IPS-20b (cell line): ENCODE results near the gene NBPF12.
"Not testable (repeated sequence)": the region's sequence is repeated elsewhere in the genome, so short reads cannot be mapped to it uniquely, and the experiment has no call there.

Experiments
- H3K27ac ChIP-seq: one replicate; pipeline ENCODE4 v1.5.1; 2013; ENCODE audit warnings: low read length
- H3K27me3 ChIP-seq: 2 replicates; pipeline ENCODE4 v1.6.1; 2013; ENCODE audit warnings: mild to moderate bottlenecking, low read length, inconsistent platforms; ENCODE audit not compliant: insufficient read depth
- H3K36me3 ChIP-seq: 2 replicates; pipeline ENCODE4 v1.6.1; 2013; ENCODE audit warnings: low read depth, mild to moderate bottlenecking, inconsistent platforms, low read length, moderate library complexity; ENCODE audit not compliant: insufficient read depth
- H3K4me1 ChIP-seq: 2 replicates; pipeline ENCODE4 v1.6.1; 2013; ENCODE audit warnings: mild to moderate bottlenecking, control low read depth, inconsistent platforms, low read length, moderate library complexity; ENCODE audit not compliant: insufficient read depth
- H3K4me3 ChIP-seq: 2 replicates; pipeline ENCODE4 v1.5.1; 2013; ENCODE audit warnings: mild to moderate bottlenecking, low read length, inconsistent platforms
- H3K9ac ChIP-seq: 2 replicates; pipeline ENCODE4 v1.6.1; 2013; ENCODE audit warnings: low read depth, mild to moderate bottlenecking, inconsistent platforms, low read length, moderate library complexity
- H3K9me3 ChIP-seq: 2 replicates; pipeline ENCODE4 v1.6.1; 2013; ENCODE audit warnings: mild to moderate bottlenecking, low read depth, low read length, inconsistent platforms; ENCODE audit not compliant: insufficient read depth

The NBPF12 gene

DNA sequence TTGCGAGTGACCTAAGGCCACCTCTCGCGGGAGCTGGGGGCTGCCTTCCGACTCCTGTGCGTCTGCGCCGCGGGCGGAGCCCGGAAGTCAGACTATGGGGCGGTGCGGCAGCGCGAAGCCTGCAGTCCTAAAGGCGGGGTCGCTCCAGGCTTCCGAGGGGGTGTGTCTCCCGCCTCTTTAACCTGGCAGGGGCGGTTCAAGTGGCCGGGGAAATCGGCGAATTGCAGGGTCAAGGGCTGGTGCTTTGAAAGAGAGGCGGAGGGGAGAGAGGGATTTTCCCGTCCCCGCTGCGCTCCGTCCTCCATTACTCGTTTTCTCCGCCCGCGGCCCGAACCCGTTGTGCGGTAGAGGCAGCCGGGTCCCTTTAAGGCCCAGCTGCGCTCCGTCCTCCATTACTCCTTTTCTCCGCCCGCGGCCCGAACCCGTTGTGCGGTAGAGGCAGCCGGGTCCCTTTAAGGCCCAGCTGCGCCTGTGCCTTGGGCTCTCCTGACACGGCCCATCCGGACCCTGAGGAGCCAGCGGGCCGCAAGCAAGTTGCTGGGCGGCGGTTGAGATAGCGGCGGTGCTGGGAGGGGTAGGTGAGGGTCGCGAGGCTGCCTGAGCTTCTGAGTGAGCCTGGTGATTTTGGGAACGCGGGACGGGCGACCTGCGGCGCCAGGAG lies at the start of gene NBPF12:
Gene NBPF12, plus strand, starts transcription at position 83 of the 661 bp plus-strand sequence. CDS start 21,820 bp downstream, outside the sequence.
- H3K36me3 ChIP-seq, H3K4me1 ChIP-seq, H3K27me3 ChIP-seq, H3K9me3 ChIP-seq: not testable (repeated sequence)
- Histone ChIP-seq H3K4me3 (peak within 1 kb of the TSS; percentile 72; the same call in 1 of the 2 replicates), H3K27ac (peak within 1 kb of the TSS; percentile 71), H3K9ac (peak within 1 kb of the TSS; percentile 74; the same call in 1 of the 2 replicates)

DNA sequence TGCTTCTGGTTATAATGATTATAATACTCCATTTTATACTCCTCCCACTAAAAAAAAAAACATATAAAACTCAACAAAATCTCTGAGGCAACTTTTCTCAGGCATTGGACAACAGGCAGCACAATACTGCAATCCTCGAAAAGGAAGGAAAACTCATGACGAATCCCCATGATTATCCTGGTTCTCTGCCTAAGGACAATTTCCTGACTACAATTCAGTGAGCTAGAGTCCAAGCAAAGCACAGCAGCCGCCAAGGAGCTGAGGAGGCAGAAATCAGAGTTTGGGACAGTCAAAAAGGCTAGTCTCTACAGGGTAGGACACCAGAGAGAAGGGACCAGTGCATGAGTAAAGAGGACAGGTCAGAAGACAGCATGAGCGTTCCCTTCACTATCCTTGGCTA lies 46.8 kb upstream of the NBPF12 start:
- not testable (repeated sequence) for H3K36me3 ChIP-seq, H3K27me3 ChIP-seq, H3K9me3 ChIP-seq, H3K9ac ChIP-seq, H3K4me3 ChIP-seq, H3K4me1 ChIP-seq, H3K27ac ChIP-seq

DNA sequence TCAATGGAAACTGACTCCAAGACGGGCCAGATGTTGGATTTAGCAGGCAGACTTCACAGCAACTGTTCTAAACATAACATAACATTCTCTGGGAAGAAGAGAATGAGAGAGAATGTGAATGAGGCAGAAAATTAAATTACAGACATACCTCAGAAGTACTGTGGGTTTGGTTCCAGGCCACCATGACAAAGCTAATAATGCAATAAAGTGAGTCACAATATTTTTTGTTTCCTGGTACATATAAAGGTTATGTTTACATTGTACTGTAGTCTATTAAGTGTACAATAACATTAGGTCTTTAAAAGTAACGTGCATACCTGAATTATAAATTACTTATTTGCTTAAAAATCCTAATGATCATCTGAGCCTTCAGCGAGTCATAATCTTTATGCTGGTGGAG lies 45.8 kb upstream of the NBPF12 start:
- H3K9ac ChIP-seq, H3K27ac ChIP-seq, H3K27me3 ChIP-seq, H3K4me1 ChIP-seq, H3K36me3 ChIP-seq, H3K9me3 ChIP-seq, H3K4me3 ChIP-seq: not testable (repeated sequence)

GRCh38 chr1:146907565-146908261 lies 30.4 kb upstream of the NBPF12 start:
- not testable (repeated sequence) for H3K27ac ChIP-seq, H3K27me3 ChIP-seq, H3K36me3 ChIP-seq, H3K4me1 ChIP-seq, H3K4me3 ChIP-seq, H3K9ac ChIP-seq, H3K9me3 ChIP-seq

- not testable (repeated sequence) for H3K9me3 ChIP-seq, H3K36me3 ChIP-seq, H3K9ac ChIP-seq, H3K4me3 ChIP-seq, H3K27ac ChIP-seq, H3K4me1 ChIP-seq, H3K27me3 ChIP-seq
Measured at GRCh38 chr1:146912975-146913374, 25.1 kb upstream of the NBPF12 start.

GRCh38 chr1:146920811-146921210 lies 17.3 kb upstream of the NBPF12 start:
- not testable (repeated sequence) for H3K9ac ChIP-seq, H3K27me3 ChIP-seq, H3K9me3 ChIP-seq, H3K27ac ChIP-seq, H3K36me3 ChIP-seq, H3K4me1 ChIP-seq, H3K4me3 ChIP-seq

DNA sequence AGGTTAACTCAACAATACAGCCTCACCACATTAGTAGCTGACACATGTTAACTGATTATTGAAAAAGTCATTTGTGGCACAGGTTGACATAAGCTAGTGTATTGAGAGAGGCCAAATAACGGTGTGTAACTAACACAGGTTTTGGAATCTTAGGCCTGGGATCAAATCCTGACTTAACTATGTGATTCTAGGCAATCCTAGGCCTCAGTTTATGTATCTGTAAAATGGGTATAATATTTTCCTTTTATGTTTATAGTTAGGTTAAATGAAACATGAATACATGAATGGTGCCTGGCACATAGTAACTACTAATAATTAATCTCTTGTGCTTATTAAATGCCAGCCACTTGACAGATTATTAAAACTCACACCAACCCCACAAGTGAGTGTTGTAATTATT lies 15.5 kb upstream of the NBPF12 start:
- not testable (repeated sequence) for H3K4me1 ChIP-seq, H3K4me3 ChIP-seq, H3K9ac ChIP-seq, H3K27me3 ChIP-seq, H3K9me3 ChIP-seq, H3K27ac ChIP-seq, H3K36me3 ChIP-seq

DNA sequence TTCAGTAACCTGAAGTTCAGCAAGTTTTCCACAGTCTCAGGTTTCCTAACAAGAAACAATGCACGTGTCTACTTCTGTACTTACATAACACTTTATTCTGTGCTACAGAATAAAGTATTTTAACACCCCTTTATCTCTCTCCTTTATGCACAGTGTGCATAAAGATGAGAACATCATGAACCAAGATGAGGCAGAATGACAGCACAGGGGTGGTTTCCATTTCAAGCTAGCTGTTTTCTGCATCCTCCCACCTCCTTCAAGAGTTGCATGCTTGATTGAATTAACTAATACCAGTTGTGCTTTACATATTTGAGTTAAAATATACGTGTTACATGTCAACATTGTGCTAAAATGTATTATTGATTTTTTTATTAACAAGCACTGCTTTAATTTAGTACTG lies 14.0 kb upstream of the NBPF12 start:
- H3K27me3 ChIP-seq, H3K36me3 ChIP-seq, H3K9me3 ChIP-seq, H3K9ac ChIP-seq, H3K27ac ChIP-seq, H3K4me1 ChIP-seq, H3K4me3 ChIP-seq: not testable (repeated sequence)

DNA sequence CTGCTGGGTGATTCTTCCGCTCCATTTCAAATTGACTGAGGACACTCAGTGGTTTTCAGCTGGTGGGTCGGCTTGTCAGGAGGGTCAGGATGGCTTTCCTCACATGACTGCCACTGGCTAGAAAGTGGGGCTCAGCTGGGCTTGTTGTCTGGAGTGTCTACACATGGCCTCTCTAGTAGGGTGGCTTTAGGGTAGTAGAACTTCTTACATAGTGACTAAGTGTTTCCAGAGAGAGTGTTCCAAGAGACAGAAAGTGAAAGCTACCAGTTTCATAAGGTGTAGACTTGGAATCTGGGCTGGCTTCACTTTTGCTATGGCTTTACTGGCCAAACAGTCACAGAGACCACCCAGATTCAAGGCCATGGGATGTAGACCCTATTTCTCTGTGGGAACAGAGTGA lies 11.7 kb upstream of the NBPF12 start:
- not testable (repeated sequence) for H3K36me3 ChIP-seq, H3K27me3 ChIP-seq, H3K9ac ChIP-seq, H3K9me3 ChIP-seq, H3K27ac ChIP-seq, H3K4me3 ChIP-seq, H3K4me1 ChIP-seq

GRCh38 chr1:146930225-146930624 lies 7.9 kb upstream of the NBPF12 start:
- not testable (repeated sequence) for H3K9ac ChIP-seq, H3K36me3 ChIP-seq, H3K4me3 ChIP-seq, H3K27ac ChIP-seq, H3K27me3 ChIP-seq, H3K9me3 ChIP-seq, H3K4me1 ChIP-seq

- H3K4me1 ChIP-seq, H3K9me3 ChIP-seq, H3K27ac ChIP-seq, H3K27me3 ChIP-seq, H3K4me3 ChIP-seq, H3K36me3 ChIP-seq, H3K9ac ChIP-seq: not testable (repeated sequence)
Measured at GRCh38 chr1:146934390-146935223, 3.5 kb upstream of the NBPF12 start.

GRCh38 chr1:146937462-146937861 lies 662 bp upstream of the NBPF12 start:
- H3K4me1 ChIP-seq, H3K4me3 ChIP-seq, H3K36me3 ChIP-seq, H3K9ac ChIP-seq, H3K27me3 ChIP-seq, H3K27ac ChIP-seq, H3K9me3 ChIP-seq: not testable (repeated sequence)
